Naive B cell (primary cell): Measurements from ENCODE around the gene APOC4. TPM values are rescaled to one million over a fixed set of nuclear protein-coding genes. Genes with fewer than 3 reads are reported as not detected.

ENCODE experiments used
- polyA plus RNA-seq, 6 donors: library from polyadenylated mRNA; unstranded; fragments of 300-500 nt; fragmentation: Illumina TruSeq; gene quantifications; one replicate each; pipeline ENCODE4 v1.2.3, GENCODE V29; 2021; ENCODE audit warnings: low read depth in 6 of 6

Gene APOC4
- polyA plus RNA-seq, 6 donors from 2014 or later, result not detected

Other genes with a start within 250 kb of the APOC4 start
- gene CEACAM16, start 243.1 kb upstream of the APOC4 start, polyA plus RNA-seq, result not detected
- gene BCL3, start 193.5 kb upstream of the APOC4 start, polyA plus RNA-seq, result 10 to 100 TPM in 5 of 6 donors, 1 to 10 TPM in 1; 8.2 to 17.4 (median 14.1) TPM
- not detected for gene CBLC, start 164.3 kb upstream of the APOC4 start, polyA plus RNA-seq
- gene BCAM, start 133.1 kb upstream of the APOC4 start, polyA plus RNA-seq, result not detected
- not detected for gene NECTIN2, start 95.9 kb upstream of the APOC4 start, polyA plus RNA-seq
- gene TOMM40, start 51.0 kb upstream of the APOC4 start, polyA plus RNA-seq, result 10 to 100 TPM; 21.3 to 36.2 (median 25.8) TPM
- not detected for gene APOE, start 36.4 kb upstream of the APOC4 start, polyA plus RNA-seq
- not detected for gene APOC1, start 27.6 kb upstream of the APOC4 start, polyA plus RNA-seq
- gene APOC2, start 3.8 kb downstream of the APOC4 start, polyA plus RNA-seq, result not detected
- gene CLPTM1, start 13.1 kb downstream of the APOC4 start, polyA plus RNA-seq, result 10 to 100 TPM; 17.5 to 27.2 (median 20.1) TPM
- gene RELB, start 59.2 kb downstream of the APOC4 start, polyA plus RNA-seq, result 10 to 100 TPM; 29.8 to 72.6 (median 64.7) TPM
- 10 to 100 TPM in 2 of 6 donors, 1 to 10 TPM in 4; 6.5 to 30.2 (median 9.7) TPM for gene CLASRP, start 96.8 kb downstream of the APOC4 start, polyA plus RNA-seq
- 10 to 100 TPM in 5 of 6 donors, 1 to 10 TPM in 1; 7.2 to 35.9 (median 13.7) TPM for gene ZNF296, start 134.2 kb downstream of the APOC4 start, polyA plus RNA-seq
- 100 to 1,000 TPM in 4 of 6 donors, 10 to 100 TPM in 2; 86.8 to 138 (median 102) TPM for gene GEMIN7, start 137.0 kb downstream of the APOC4 start, polyA plus RNA-seq
- 1 to 10 TPM in 1 of 6 donors, under 1 TPM in 4, not detected in 1; 0.20 to 1.4 (median 0.32) TPM for gene PPP1R37, start 150.9 kb downstream of the APOC4 start, polyA plus RNA-seq
- gene NKPD1, start 218.7 kb downstream of the APOC4 start, polyA plus RNA-seq, result not detected
- 100 to 1,000 TPM; 114 to 248 (median 134) TPM for gene TRAPPC6A, start 236.0 kb downstream of the APOC4 start, polyA plus RNA-seq
- gene BLOC1S3, start 236.5 kb downstream of the APOC4 start, polyA plus RNA-seq, result 10 to 100 TPM in 5 of 6 donors, 1 to 10 TPM in 1; 9.1 to 24.5 (median 13.6) TPM